HEK293T (cell line): ENCODE results near the gene SLC7A14.

ENCODE experiments used
- ARNT ChIP-seq: fragments of 450-650 bp; IDR thresholded peaks from 2 replicates; pipeline ENCODE4 v1.6.1; 2017; ENCODE audit warnings: mild to moderate bottlenecking
- ELF4 ChIP-seq: fragments of 450-650 bp; IDR thresholded peaks from 2 replicates; pipeline ENCODE4 v1.6.1; 2017; ENCODE audit warnings: antibody characterized with exemption
- FOXA1 ChIP-seq: fragments of 450-650 bp; IDR thresholded peaks from 2 replicates; pipeline ENCODE4 v1.6.1; 2016; ENCODE audit warnings: mild to moderate bottlenecking
- FOXM1 ChIP-seq: fragments of 450-650 bp; IDR thresholded peaks from 2 replicates; pipeline ENCODE4 v1.6.1; 2017; ENCODE audit warnings: mild to moderate bottlenecking, borderline replicate concordance
- L3MBTL2 ChIP-seq: fragments of 450-650 bp; conservative IDR thresholded peaks from 2 replicates; pipeline ENCODE4 v1.6.1; 2016; ENCODE audit warnings: mild to moderate bottlenecking
- SP1 ChIP-seq: fragments of 450-650 bp; IDR thresholded peaks from 2 replicates; pipeline ENCODE4 v1.6.1; 2017
- SUZ12 ChIP-seq: fragments of 450-650 bp; IDR thresholded peaks from 2 replicates; pipeline ENCODE4 v1.6.1; 2016; ENCODE audit warnings: mild to moderate bottlenecking

- TF ChIP-seq SUZ12: no peak
- no peak for TF ChIP-seq ELF4
- TF ChIP-seq SP1: no peak
- no peak for TF ChIP-seq ARNT
- TF ChIP-seq L3MBTL2: no peak
- no peak for TF ChIP-seq FOXA1
- no peak for TF ChIP-seq FOXM1
Observed at GRCh38 chr3:170471149-170471548, 114.7 kb downstream of the SLC7A14 start.
